OCI-LY7 (cell line): ENCODE results near the gene PALLD. TPM values are rescaled to one million over a fixed set of nuclear protein-coding genes. Genes with fewer than 3 reads are reported as not detected.

Source experiments
- BruUV-seq: library from RNA; stranded (reverse); fragments of 400-500 nt; replicated peaks from 2 replicates; lab custom pipeline; 2021; lab: Mats Ljungman, UMichigan
- CTCF ChIA-PET: fragments of 300-600 bp; sonication (Branson Sonifier 250); formaldehyde crosslinking; loops from one replicate; lab custom pipeline; 2022; ENCODE audit warnings: antibody characterized with exemption; ENCODE audit not compliant: unreplicated experiment; lab: Charles Lee
- POLR2A ChIA-PET: fragments of 300-600 bp; sonication (Branson Sonifier 250); formaldehyde crosslinking; loops from one replicate; lab custom pipeline; 2022; ENCODE audit warnings: antibody characterized with exemption; lab: Charles Lee
- DNase-seq: peaks from one replicate; pipeline ENCODE4 v3.0.0-alpha.2; 2015; ENCODE audit warnings: low spot score
- H2AFZ ChIP-seq: fragments of 200-600 bp; sonication (generic), shearing (Covaris generic); 2 replicates; pipeline ENCODE4 v1.6.1; 2014; ENCODE audit warnings: mild to moderate bottlenecking, antibody characterized with exemption, low read length, moderate library complexity
- H3K27ac ChIP-seq: fragments of 200-600 bp; sonication (generic); 2 replicates; pipeline ENCODE4 v1.5.1; 2014; ENCODE audit warnings: mixed run types, low read depth, mild to moderate bottlenecking, moderate library complexity, low read length, inconsistent platforms; ENCODE audit not compliant: poor library complexity, severe bottlenecking
- H3K36me3 ChIP-seq: fragments of 200-600 bp; sonication (generic); 2 replicates; pipeline ENCODE4 v1.6.1; 2014; ENCODE audit warnings: mild to moderate bottlenecking, antibody characterized with exemption, low read length, moderate library complexity, mixed read lengths; ENCODE audit not compliant: insufficient read depth
- H3K4me1 ChIP-seq: fragments of 200-600 bp; sonication (generic); 2 replicates; pipeline ENCODE4 v1.5.1; 2014; ENCODE audit warnings: mild to moderate bottlenecking, low read length; ENCODE audit not compliant: insufficient read depth, poor library complexity, severe bottlenecking
- H3K4me2 ChIP-seq: fragments of 200-600 bp; sonication (generic); 2 replicates; pipeline ENCODE4 v1.6.1; 2014; ENCODE audit warnings: mild to moderate bottlenecking, low read length
- H3K4me3 ChIP-seq: fragments of 200-600 bp; sonication (generic); 2 replicates; pipeline ENCODE4 v1.5.1; 2014; ENCODE audit warnings: mild to moderate bottlenecking, low read depth, low read length; ENCODE audit not compliant: poor library complexity, severe bottlenecking
- H3K79me2 ChIP-seq: fragments of 200-600 bp; sonication (generic); 2 replicates; pipeline ENCODE4 v1.6.1; 2016; ENCODE audit warnings: low read depth, mild to moderate bottlenecking, low read length, moderate library complexity, mixed read lengths; ENCODE audit not compliant: insufficient read depth
- H3K9me2 ChIP-seq: fragments of 200-600 bp; sonication (generic); 2 replicates; pipeline ENCODE4 v1.6.1; 2016; ENCODE audit warnings: mild to moderate bottlenecking, low read length, mixed read lengths; ENCODE audit not compliant: insufficient read depth
- H3K9me3 ChIP-seq: fragments of 200-600 bp; sonication (generic); 2 replicates; pipeline ENCODE4 v1.6.1; 2014; ENCODE audit warnings: mild to moderate bottlenecking, mixed run types, low read length, mixed read lengths
- H4K20me1 ChIP-seq: fragments of 200-600 bp; sonication (generic); 2 replicates; pipeline ENCODE4 v1.6.1; 2014; ENCODE audit warnings: mild to moderate bottlenecking, antibody characterized with exemption, low read length, moderate library complexity, mixed read lengths; ENCODE audit not compliant: insufficient read depth
- CTCF ChIP-seq: fragments of 200-600 bp; sonication (generic); conservative IDR thresholded peaks from 2 replicates; pipeline ENCODE4 v1.5.1; 2014; ENCODE audit warnings: mild to moderate bottlenecking, antibody characterized with exemption, low read length, moderate library complexity, mixed read lengths
- EZH2phosphoT487 ChIP-seq: fragments of 200-600 bp; sonication (generic); IDR thresholded peaks from 2 replicates; pipeline ENCODE4 v1.6.1; 2018; ENCODE audit warnings: low read depth, borderline replicate concordance, mild to moderate bottlenecking, mixed run types, antibody characterized with exemption, low read length, moderate library complexity, mixed read lengths
- intact Hi-C: fragments of 100-400 bp; cut with micrococcal nuclease; formaldehyde crosslinking; loops from one replicate; pipeline ENCODE4 v1.10.0; 2022; ENCODE audit not compliant: unreplicated experiment
- total RNA-seq, 2 experiments: library from RNA; depleted of rRNA in 1 of 2; stranded (reverse); fragments of >200 nt in 1 of 2; shearing (Covaris generic) in 1 of 2; gene quantifications; 2 replicates each; pipeline ENCODE4 v1.2.3, GENCODE V29; 2014 to 2022

The PALLD gene
- total RNA-seq, 2 experiments from 2014 or later: 0.73 to 2.8 TPM

GRCh38 chr4:168608771-168609170 lies 111.9 kb downstream of the PALLD start:
- DNase-seq: no peak
- Histone ChIP-seq H3K4me3 (no peak overlapping the region), H3K9me2 (no peaks in the 10 kb centered on the region), H3K9me3 (no peaks in the 10 kb centered on the region), H2AFZ (no peak overlapping the region), H3K4me1 (no peaks in the 10 kb centered on the region), H4K20me1 (no peaks in the 10 kb centered on the region), H3K4me2 (no peak overlapping the region), H3K79me2 (no peaks in the 10 kb centered on the region), H3K36me3 (no peaks in the 10 kb centered on the region), H3K27ac (no peak overlapping the region)
- CTCF ChIA-PET: no interaction called here
- POLR2A ChIA-PET: interaction anchor here (0.7 to 1.0 kb wide), 2 partner anchors 10 to 14 kb away, joined by 3 to 4 read pairs; no protein-coding TSS in a partner anchor
- TF ChIP-seq CTCF: no peak
- TF ChIP-seq EZH2phosphoT487: no peak
- intact Hi-C loops: no loop called here
- no TSS peak for BruUV-seq

- TF ChIP-seq EZH2phosphoT487 (no peak), CTCF (no peak)
- POLR2A ChIA-PET: interaction anchor here (1.0 to 1.5 kb wide), 2 partner anchors 8 to 11 kb away, joined by 3 to 4 read pairs; no protein-coding TSS in a partner anchor
- Histone ChIP-seq H4K20me1 (no peaks in the 10 kb centered on the region), H3K4me3 (no peak overlapping the region), H3K36me3 (no peaks in the 10 kb centered on the region), H3K79me2 (no peaks in the 10 kb centered on the region), H3K4me2 (no peak overlapping the region), H3K4me1 (no peaks in the 10 kb centered on the region), H3K9me3 (no peaks in the 10 kb centered on the region), H3K27ac (no peak overlapping the region), H3K9me2 (no peaks in the 10 kb centered on the region), H2AFZ (no peak overlapping the region)
- intact Hi-C loops: no loop called here
- CTCF ChIA-PET: no interaction called here
- no peak for DNase-seq
- no TSS peak for BruUV-seq
Observed at GRCh38 chr4:168609369-168609768, 112.5 kb downstream of the PALLD start.

GRCh38 chr4:168610911-168611530 lies 114.2 kb downstream of the PALLD start:
- Histone ChIP-seq H2AFZ (no peak overlapping the region), H3K9me2 (no peaks in the 10 kb centered on the region), H3K4me2 (no peak overlapping the region), H3K4me3 (no peak overlapping the region), H4K20me1 (no peaks in the 10 kb centered on the region), H3K9me3 (no peaks in the 10 kb centered on the region), H3K79me2 (no peaks in the 10 kb centered on the region), H3K27ac (no peak overlapping the region), H3K4me1 (no peaks in the 10 kb centered on the region), H3K36me3 (no peaks in the 10 kb centered on the region)
- intact Hi-C loops: no loop called here
- TF ChIP-seq EZH2phosphoT487 (no peak), CTCF (no peak)
- ChIA-PET CTCF (no interaction called here), POLR2A (no interaction called here)
- no TSS peak for BruUV-seq
- DNase-seq: no peak
